ENCODE data around the gene GPHA2. TPM values are rescaled to one million over a fixed set of nuclear protein-coding genes. Genes with fewer than 3 reads are reported as not detected.
A peak's percentile ranks its signal among the peaks of the same experiment; 100 is the strongest.
"Not testable (repeated sequence)": the region's sequence is repeated elsewhere in the genome, so short reads cannot be mapped to it uniquely, and the experiment has no call there.

Gene GPHA2
- total RNA-seq: not detected

DNA sequence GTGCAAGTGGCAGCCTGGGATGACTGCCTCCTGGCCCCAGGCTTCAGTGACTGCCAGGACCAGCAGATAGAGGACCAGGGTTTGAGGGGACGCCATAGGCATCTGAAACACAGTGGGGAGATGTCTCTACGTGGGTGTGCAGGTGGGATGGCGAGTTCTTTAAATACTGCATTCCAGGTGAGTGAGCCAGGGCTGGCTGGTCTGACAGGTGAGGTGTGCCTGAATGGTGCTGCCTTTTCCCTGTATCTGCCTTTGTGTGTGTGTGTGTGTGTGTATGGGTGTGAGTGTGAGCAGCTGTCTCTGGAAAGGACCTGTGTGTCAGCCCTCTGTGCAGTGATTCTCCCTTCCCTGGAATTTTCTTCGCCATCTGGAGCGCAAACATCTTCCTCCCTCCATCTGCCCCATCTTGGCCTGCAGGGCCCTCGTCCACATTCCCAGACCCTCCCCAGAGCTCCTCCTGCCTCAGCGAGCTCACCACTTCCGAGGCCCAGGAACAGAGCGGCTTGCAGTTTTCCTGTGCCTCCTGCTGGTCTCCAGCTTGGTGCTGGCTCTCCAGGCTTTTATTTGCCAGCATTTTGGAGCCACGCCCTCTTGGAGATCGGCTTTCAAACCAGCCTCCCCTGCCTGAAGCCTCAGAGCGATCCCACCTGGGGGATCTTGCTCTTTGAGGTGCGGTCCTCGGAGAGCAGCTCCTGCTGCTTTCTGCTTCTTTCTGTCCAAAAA lies at the start of gene GPHA2:
TSS of gene GPHA2 (minus strand) at position 535 of the 723 bp plus-strand sequence. CDS start at position 102, 433 bp downstream.
- no peaks in the 10 kb centered on the region for H3K36me3 Mint-ChIP-seq (ENCODE audit: low read depth)
- no peak within 1 kb of the TSS for H3K4me3 Mint-ChIP-seq
- intact Hi-C loops (cut with micrococcal nuclease): no loop called here
- no peaks in the 10 kb centered on the region for H3K27me3 Mint-ChIP-seq (ENCODE audit: low read depth)
- CTCF ChIA-PET: no interaction called here
- no peak for DNase-seq
- no peak within 1 kb of the TSS for H3K27ac Mint-ChIP-seq
- no peaks in the 10 kb centered on the region for H3K9me3 Mint-ChIP-seq
- no peaks in the 10 kb centered on the region for H3K4me1 Mint-ChIP-seq (ENCODE audit: low read depth)

GRCh38 chr11:64983339-64983738 lies 47.6 kb upstream of the GPHA2 start:
- intact Hi-C loops (cut with micrococcal nuclease); H3K27ac Mint-ChIP-seq; H3K36me3 Mint-ChIP-seq (ENCODE audit: low read depth); H3K4me3 Mint-ChIP-seq; H3K9me3 Mint-ChIP-seq; CTCF ChIA-PET; DNase-seq; H3K4me1 Mint-ChIP-seq (ENCODE audit: low read depth); H3K27me3 Mint-ChIP-seq (ENCODE audit: low read depth): not testable (repeated sequence)

GRCh38 chr11:64976651-64977050 lies 41.0 kb upstream of the GPHA2 start:
- Mint-ChIP-seq H3K27me3 (ENCODE audit: low read depth) (no peaks in the 10 kb centered on the region), H3K9me3 (no peaks in the 10 kb centered on the region), H3K4me1 (ENCODE audit: low read depth) (peaks cover 5% of the 10 kb centered on the region), H3K36me3 (ENCODE audit: low read depth) (no peaks in the 10 kb centered on the region), H3K4me3 (no peak overlapping the region), H3K27ac (no peak overlapping the region)
- no peak for DNase-seq
- intact Hi-C loops (cut with micrococcal nuclease): no loop called here
- CTCF ChIA-PET: interaction anchor here (0.7 kb wide), 1 partner anchor 59 kb away, joined by 3 read pairs; no protein-coding TSS in a partner anchor

DNA sequence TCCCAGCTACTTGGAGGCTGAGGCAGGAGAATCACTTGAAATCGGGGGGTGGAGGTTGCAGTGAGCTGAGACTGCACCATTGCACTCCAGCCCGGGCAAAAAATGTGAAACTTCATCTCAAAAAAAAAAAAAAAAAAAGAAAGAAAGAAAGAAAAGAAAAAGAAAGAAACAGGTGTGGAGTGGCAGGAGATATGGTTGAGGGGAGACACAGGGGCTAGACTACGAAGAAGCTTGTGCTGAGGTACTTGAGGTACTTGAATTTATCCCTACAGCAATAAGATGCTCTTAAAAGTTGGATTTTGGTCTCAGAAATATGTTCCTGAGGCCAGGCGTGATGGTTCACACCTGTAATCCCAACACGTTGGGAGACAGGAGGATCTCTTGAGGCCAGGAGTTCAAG lies 38.4 kb upstream of the GPHA2 start:
- no peaks in the 10 kb centered on the region for H3K9me3 Mint-ChIP-seq
- H3K27ac Mint-ChIP-seq: no peak overlapping the region
- H3K36me3 Mint-ChIP-seq (ENCODE audit: low read depth): no peaks in the 10 kb centered on the region
- peaks cover 25% of the 10 kb centered on the region for H3K4me1 Mint-ChIP-seq (ENCODE audit: low read depth)
- DNase-seq: no peak
- no peaks in the 10 kb centered on the region for H3K27me3 Mint-ChIP-seq (ENCODE audit: low read depth)
- no peak overlapping the region for H3K4me3 Mint-ChIP-seq
- intact Hi-C loops (cut with micrococcal nuclease): loop anchor here (5.0 kb wide), 1 partner anchor 143 kb away; the partner anchor contains the start of gene ZNHIT2
- CTCF ChIA-PET: no interaction called here

- Mint-ChIP-seq H3K9me3 (no peaks in the 10 kb centered on the region), H3K4me1 (ENCODE audit: low read depth) (peaks cover 41% of the 10 kb centered on the region), H3K27ac (peak within 1 kb of the TSS; percentile 81), H3K4me3 (peak within 1 kb of the TSS; percentile 69), H3K36me3 (ENCODE audit: low read depth) (no peaks in the 10 kb centered on the region), H3K27me3 (ENCODE audit: low read depth) (no peaks in the 10 kb centered on the region)
- intact Hi-C loops (cut with micrococcal nuclease): loop anchor here (2.0 to 5.0 kb wide), 3 partner anchors 43 to 146 kb away; partner anchors contain the start of genes ARL2 and ZNHIT2
- peak; percentile 89 for DNase-seq
- CTCF ChIA-PET: interaction anchor here (1.4 kb wide), 1 partner anchor 26 kb away, joined by 3 read pairs; no protein-coding TSS in a partner anchor
Measured at GRCh38 chr11:64971421-64972233, 35.9 kb upstream of the GPHA2 start, which contains the start of gene MAJIN. Gene MAJIN (minus strand): TSS chr11:64972108. CDS start chr11:64959405, 12,703 bp downstream.

- CTCF ChIA-PET: no interaction called here
- peaks cover 46% of the 10 kb centered on the region for H3K4me1 Mint-ChIP-seq (ENCODE audit: low read depth)
- H3K4me3 Mint-ChIP-seq: peak overlapping the region; percentile 58
- no peaks in the 10 kb centered on the region for H3K9me3 Mint-ChIP-seq
- peak overlapping the region; percentile 81 for H3K27ac Mint-ChIP-seq
- peak; percentile 70 for DNase-seq
- intact Hi-C loops (cut with micrococcal nuclease): loop anchor here (1.0 to 5.0 kb wide), 6 partner anchors 44 to 192 kb away; partner anchors contain the start of genes ARL2, ATG2A, PPP2R5B and SF1
- no peaks in the 10 kb centered on the region for H3K27me3 Mint-ChIP-seq (ENCODE audit: low read depth)
- H3K36me3 Mint-ChIP-seq (ENCODE audit: low read depth): no peaks in the 10 kb centered on the region
Measured at GRCh38 chr11:64970731-64971151, 35.0 kb upstream of the GPHA2 start.

DNA sequence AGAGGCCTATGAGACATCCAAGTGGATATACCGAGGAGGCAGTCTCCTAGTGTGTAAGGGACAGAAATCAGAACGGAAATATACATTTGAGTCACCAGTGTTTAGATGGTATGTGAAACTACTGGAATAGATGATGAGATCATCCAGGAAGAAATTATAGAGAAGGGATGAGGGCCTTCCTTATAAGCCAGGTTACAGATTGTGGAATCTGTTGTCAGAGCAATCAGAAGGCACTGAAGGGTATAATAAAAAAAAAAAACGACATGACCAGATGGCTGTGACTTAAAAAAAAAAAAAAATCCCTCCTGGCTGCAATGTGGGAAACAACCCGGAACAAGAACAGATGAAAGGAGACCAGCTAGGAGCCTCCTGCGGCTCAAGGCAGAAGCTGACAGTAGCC lies 33.5 kb upstream of the GPHA2 start:
- Mint-ChIP-seq H3K4me1 (ENCODE audit: low read depth) (peaks cover 52% of the 10 kb centered on the region), H3K27ac (no peak overlapping the region), H3K27me3 (ENCODE audit: low read depth) (no peaks in the 10 kb centered on the region), H3K36me3 (ENCODE audit: low read depth) (no peaks in the 10 kb centered on the region), H3K9me3 (no peaks in the 10 kb centered on the region), H3K4me3 (no peak overlapping the region)
- intact Hi-C loops (cut with micrococcal nuclease): no loop called here
- no peak for DNase-seq
- CTCF ChIA-PET: interaction anchor here (0.7 kb wide), 1 partner anchor 120 kb away, joined by 4 read pairs; no protein-coding TSS in a partner anchor

DNA sequence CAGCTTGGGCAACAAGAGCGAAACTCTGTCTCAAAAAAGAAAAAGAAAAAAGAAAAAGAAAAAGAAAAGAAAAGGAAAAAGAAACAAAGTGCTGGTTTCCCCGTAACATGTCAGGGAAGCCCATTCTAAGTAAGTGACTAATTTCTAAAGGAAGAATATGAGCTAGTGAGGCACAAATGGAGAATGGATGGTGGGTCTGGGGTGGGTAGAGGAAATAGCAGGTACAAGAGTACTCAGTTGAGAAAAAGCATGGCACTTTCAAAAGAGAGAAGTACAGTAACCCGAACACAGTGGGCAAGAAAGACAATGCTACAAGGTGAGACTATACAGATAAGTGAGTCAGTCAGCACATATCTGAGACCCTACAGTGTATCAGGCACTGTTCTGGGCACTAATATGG lies 31.7 kb upstream of the GPHA2 start:
- no peaks in the 10 kb centered on the region for H3K27me3 Mint-ChIP-seq (ENCODE audit: low read depth)
- peaks cover 52% of the 10 kb centered on the region for H3K4me1 Mint-ChIP-seq (ENCODE audit: low read depth)
- CTCF ChIA-PET: interaction anchor here (1.0 to 1.1 kb wide), 2 partner anchors 11 to 30 kb away, joined by 3 read pairs; no protein-coding TSS in a partner anchor
- H3K4me3 Mint-ChIP-seq: no peak overlapping the region
- no peaks in the 10 kb centered on the region for H3K9me3 Mint-ChIP-seq
- H3K36me3 Mint-ChIP-seq (ENCODE audit: low read depth): no peaks in the 10 kb centered on the region
- peak overlapping the region; percentile 8 for H3K27ac Mint-ChIP-seq
- peak; percentile 45 for DNase-seq
- intact Hi-C loops (cut with micrococcal nuclease): no loop called here

DNA sequence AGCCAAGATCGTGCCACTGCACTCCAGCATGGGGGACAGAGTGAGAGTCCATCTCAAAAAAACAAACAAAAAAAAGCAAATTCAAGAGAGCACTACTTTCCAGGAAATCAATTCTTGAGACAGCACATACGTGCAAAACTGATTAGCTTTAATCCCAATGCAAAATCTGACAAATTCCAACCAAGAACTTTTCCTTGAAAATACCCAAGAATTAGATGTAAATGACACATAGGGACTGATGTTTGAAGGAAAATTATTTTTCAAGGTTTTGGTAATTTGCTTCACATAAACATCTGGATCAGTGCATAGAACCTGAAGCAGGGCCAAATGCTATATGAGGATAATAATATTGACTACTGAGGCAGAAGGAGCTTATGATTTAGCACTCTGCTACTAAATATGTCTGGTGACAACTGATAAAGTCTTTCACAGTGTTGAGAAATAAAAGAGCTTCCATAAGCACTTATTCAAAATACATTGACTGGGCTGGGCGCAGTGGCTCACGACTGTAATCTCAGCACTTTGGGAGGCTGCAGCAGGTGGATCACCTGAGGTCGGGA lies 27.5 kb upstream of the GPHA2 start:
- Mint-ChIP-seq H3K27me3 (ENCODE audit: low read depth) (no peaks in the 10 kb centered on the region), H3K4me1 (ENCODE audit: low read depth) (peaks cover 21% of the 10 kb centered on the region), H3K9me3 (no peaks in the 10 kb centered on the region), H3K27ac (no peak overlapping the region), H3K36me3 (ENCODE audit: low read depth) (no peaks in the 10 kb centered on the region), H3K4me3 (no peak overlapping the region)
- DNase-seq: no peak
- intact Hi-C loops (cut with micrococcal nuclease): no loop called here
- CTCF ChIA-PET: interaction anchor here (1.1 to 1.4 kb wide), 2 partner anchors 30 to 33 kb away, joined by 3 to 4 read pairs; no protein-coding TSS in a partner anchor

DNA sequence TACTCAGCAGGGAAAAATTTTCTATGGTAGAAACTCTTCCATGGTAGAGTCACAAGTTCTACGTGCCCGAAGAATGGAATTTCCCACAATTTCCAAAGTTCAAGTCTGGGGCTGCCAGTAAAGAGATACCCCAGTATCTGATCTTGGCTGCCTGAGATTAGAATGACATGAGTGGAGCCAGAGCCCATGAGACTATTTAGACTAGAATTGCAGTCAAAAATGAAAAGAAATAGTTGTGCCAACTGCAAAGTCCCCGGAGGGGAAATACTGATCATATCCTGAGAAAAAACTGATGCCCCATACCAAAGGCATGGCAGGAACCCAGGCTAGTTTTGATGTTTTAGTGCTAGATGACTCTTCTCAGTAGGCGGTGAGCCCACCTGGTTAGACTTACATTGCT lies 25.0 kb upstream of the GPHA2 start:
- Mint-ChIP-seq H3K27ac (no peak overlapping the region), H3K9me3 (no peaks in the 10 kb centered on the region), H3K4me3 (no peak overlapping the region), H3K36me3 (ENCODE audit: low read depth) (no peaks in the 10 kb centered on the region), H3K4me1 (ENCODE audit: low read depth) (peaks cover 7% of the 10 kb centered on the region), H3K27me3 (ENCODE audit: low read depth) (no peaks in the 10 kb centered on the region)
- DNase-seq: no peak
- CTCF ChIA-PET: no interaction called here
- intact Hi-C loops (cut with micrococcal nuclease): no loop called here

- Mint-ChIP-seq H3K27me3 (ENCODE audit: low read depth) (peaks cover 2% of the 10 kb centered on the region), H3K9me3 (no peaks in the 10 kb centered on the region), H3K4me1 (ENCODE audit: low read depth) (no peaks in the 10 kb centered on the region), H3K36me3 (ENCODE audit: low read depth) (no peaks in the 10 kb centered on the region), H3K4me3 (no peak overlapping the region), H3K27ac (no peak overlapping the region)
- DNase-seq: no peak
- intact Hi-C loops (cut with micrococcal nuclease): no loop called here
- CTCF ChIA-PET: no interaction called here
Measured at GRCh38 chr11:64959498-64959897, 23.8 kb upstream of the GPHA2 start.

GRCh38 chr11:64954201-64954600 lies 18.5 kb upstream of the GPHA2 start:
- no peak for DNase-seq
- no peaks in the 10 kb centered on the region for H3K9me3 Mint-ChIP-seq
- no peak overlapping the region for H3K4me3 Mint-ChIP-seq
- no peaks in the 10 kb centered on the region for H3K36me3 Mint-ChIP-seq (ENCODE audit: low read depth)
- CTCF ChIA-PET: no interaction called here
- intact Hi-C loops (cut with micrococcal nuclease): no loop called here
- peaks cover 4% of the 10 kb centered on the region for H3K4me1 Mint-ChIP-seq (ENCODE audit: low read depth)
- no peak overlapping the region for H3K27ac Mint-ChIP-seq
- peaks cover 5% of the 10 kb centered on the region for H3K27me3 Mint-ChIP-seq (ENCODE audit: low read depth)
